Measurements from ENCODE around the gene ICAM2.

DNA sequence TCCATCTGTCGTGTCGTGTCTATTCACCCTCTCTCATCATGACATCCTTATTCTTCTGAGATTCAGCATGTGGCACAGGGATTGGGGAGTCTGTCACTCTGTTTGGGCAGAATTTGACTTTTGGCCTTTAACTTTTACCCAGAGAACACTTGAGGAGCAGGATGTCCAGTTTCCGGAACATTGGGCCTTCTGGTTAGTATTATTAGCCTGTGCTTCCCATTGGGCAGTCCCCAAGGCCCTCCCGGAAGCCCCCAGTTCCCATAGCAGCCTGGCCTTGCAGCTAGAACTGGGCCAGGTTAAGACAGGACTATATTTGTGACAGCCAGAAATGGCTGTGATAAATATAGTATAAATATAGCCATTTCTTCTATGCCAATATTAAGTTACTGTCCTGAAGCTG, 57.3 kb downstream of the ICAM2 start:
- TF ChIP-seq, protein P1, sequence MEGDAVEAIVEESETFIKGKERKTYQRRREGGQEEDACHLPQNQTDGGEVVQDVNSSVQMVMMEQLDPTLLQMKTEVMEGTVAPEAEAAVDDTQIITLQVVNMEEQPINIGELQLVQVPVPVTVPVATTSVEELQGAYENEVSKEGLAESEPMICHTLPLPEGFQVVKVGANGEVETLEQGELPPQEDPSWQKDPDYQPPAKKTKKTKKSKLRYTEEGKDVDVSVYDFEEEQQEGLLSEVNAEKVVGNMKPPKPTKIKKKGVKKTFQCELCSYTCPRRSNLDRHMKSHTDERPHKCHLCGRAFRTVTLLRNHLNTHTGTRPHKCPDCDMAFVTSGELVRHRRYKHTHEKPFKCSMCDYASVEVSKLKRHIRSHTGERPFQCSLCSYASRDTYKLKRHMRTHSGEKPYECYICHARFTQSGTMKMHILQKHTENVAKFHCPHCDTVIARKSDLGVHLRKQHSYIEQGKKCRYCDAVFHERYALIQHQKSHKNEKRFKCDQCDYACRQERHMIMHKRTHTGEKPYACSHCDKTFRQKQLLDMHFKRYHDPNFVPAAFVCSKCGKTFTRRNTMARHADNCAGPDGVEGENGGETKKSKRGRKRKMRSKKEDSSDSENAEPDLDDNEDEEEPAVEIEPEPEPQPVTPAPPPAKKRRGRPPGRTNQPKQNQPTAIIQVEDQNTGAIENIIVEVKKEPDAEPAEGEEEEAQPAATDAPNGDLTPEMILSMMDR (IDR thresholded peaks at IDR 0.05) = no peak
- peak; percentile 30 to 54 for TF ChIP-seq EP300 (IDR thresholded peaks at IDR 0.05)

Data from tibial nerve (tissue), 4 donors.